Fibroblast of the aortic adventitia (primary cell): Measurements from ENCODE around the gene ZNF620. TPM values are rescaled to one million over a fixed set of nuclear protein-coding genes. Genes with fewer than 3 reads are reported as not detected.
A peak's percentile ranks its signal among the peaks of the same experiment; 100 is the strongest.

Experiments used
- DNase-seq: peaks from one replicate; pipeline ENCODE4 v3.0.0-alpha.2; 2010; ENCODE audit warnings: low read depth
- H3K4me3 ChIP-seq: 2 replicates; pipeline ENCODE4 v1.5.1; 2011; ENCODE audit warnings: low read depth, mild to moderate bottlenecking, control low read depth, low read length, moderate library complexity
- CTCF ChIP-seq: IDR thresholded peaks from 2 replicates; pipeline ENCODE4 v1.5.1; 2011; ENCODE audit warnings: mild to moderate bottlenecking, low read length, control low read depth, inconsistent platforms; ENCODE audit not compliant: insufficient read depth
- total RNA-seq: library from RNA; depleted of rRNA; stranded (reverse); fragments of >200 nt; gene quantifications from 2 replicates; pipeline ENCODE4 v1.2.3, GENCODE V29; 2012; ENCODE audit warnings: low replicate concordance

ZNF620 gene
- total RNA-seq, 1 donor = 0.99 TPM

- DNase-seq = no peak
- no peak overlapping the region for H3K4me3 ChIP-seq
- no peak for TF ChIP-seq CTCF
Observed at GRCh38 chr3:40502034-40502433, 3.8 kb upstream of the ZNF620 start.

GRCh38 chr3:40504636-40505430 lies 1.0 kb upstream of the ZNF620 start:
- DNase-seq = peak; percentile 97
- TF ChIP-seq CTCF = no peak
- H3K4me3 ChIP-seq = no peak overlapping the region

- no peak overlapping the region for H3K4me3 ChIP-seq
- TF ChIP-seq CTCF = no peak
- DNase-seq = no peak
Observed at GRCh38 chr3:40511031-40511718, 5.3 kb downstream of the ZNF620 start.

GRCh38 chr3:40516201-40516600 lies 10.4 kb downstream of the ZNF620 start:
- DNase-seq = peak; percentile 68
- TF ChIP-seq CTCF = no peak

GRCh38 chr3:40518067-40518466 lies 12.2 kb downstream of the ZNF620 start:
- TF ChIP-seq CTCF = no peak
- no peak for DNase-seq
- H3K4me3 ChIP-seq = no peak overlapping the region

More at GRCh38 chr3:40516201-40516600, 10.4 kb downstream of the ZNF620 start:
- no peak overlapping the region for H3K4me3 ChIP-seq

GRCh38 chr3:40518848-40519247 lies 13.0 kb downstream of the ZNF620 start:
- no peak for DNase-seq
- H3K4me3 ChIP-seq = no peak overlapping the region
- TF ChIP-seq CTCF = no peak
